Thymus (tissue), 11 donors: Measurements from ENCODE around the gene DTNBP1. TPM values are rescaled to one million over a fixed set of nuclear protein-coding genes. Genes with fewer than 3 reads are reported as not detected.

Experiments used
- DNase-seq, 9 donors: peaks; one replicate each; pipeline ENCODE4 v3.0.0-alpha.2; 2013; ENCODE audit warnings: low spot score in 9 of 9, low read depth in 6 of 9, missing footprints in 1 of 9
- H3K27ac ChIP-seq, 2 donors: one replicate each; pipeline ENCODE4 v1.5.1; 2013; ENCODE audit warnings: control low read depth in 1 of 2, low read depth in 1 of 2, low read length in 1 of 2, mild to moderate bottlenecking in 1 of 2, moderate library complexity in 1 of 2
- H3K27me3 ChIP-seq, 2 donors: one replicate each; pipeline ENCODE4 v1.5.1; 2013; ENCODE audit warnings: low read length in 1 of 2; ENCODE audit not compliant: control insufficient read depth in 2 of 2, insufficient read depth in 1 of 2
- H3K36me3 ChIP-seq, 2 donors: one replicate each; pipeline ENCODE4 v1.5.1; 2013; ENCODE audit warnings: low read length in 1 of 2, mild to moderate bottlenecking in 1 of 2, moderate library complexity in 1 of 2; ENCODE audit not compliant: control insufficient read depth in 2 of 2, insufficient read depth in 2 of 2
- H3K4me1 ChIP-seq, 2 donors: one replicate each; pipeline ENCODE4 v1.5.1; 2013; ENCODE audit warnings: low read length in 2 of 2; ENCODE audit not compliant: control insufficient read depth in 2 of 2, insufficient read depth in 2 of 2
- H3K4me3 ChIP-seq, 2 donors: one replicate each; pipeline ENCODE4 v1.5.1; 2013; ENCODE audit warnings: low read length in 2 of 2, control low read depth in 1 of 2, mild to moderate bottlenecking in 1 of 2
- H3K9me3 ChIP-seq, 2 donors: one replicate each; pipeline ENCODE4 v1.5.1; 2013; ENCODE audit warnings: low read length in 1 of 2, mild to moderate bottlenecking in 1 of 2; ENCODE audit not compliant: control insufficient read depth in 2 of 2, insufficient read depth in 1 of 2
- WGBS: extraction: QIAGEN DNeasy Blood & Tissue Kit; methylation state at CpG from one replicate; pipeline ENCODE4 v1.1.7; 2013; 5-methylcytosine and 5-hydroxymethylcytosine counted together
- polyA plus RNA-seq: library from polyadenylated mRNA; stranded (reverse); fragments of 200-250 nt; gene quantifications from one replicate; pipeline ENCODE4 v1.2.3, GENCODE V29; 2013
- total RNA-seq: library from RNA; stranded (reverse); fragments of 120-200 nt; gene quantifications from one replicate; pipeline ENCODE4 v1.2.4, GENCODE V29; 2013
- donor health status: healthy.

The DTNBP1 gene
- total and polyA plus RNA-seq, 2 donors = 8.0 to 29.7 TPM

- Histone ChIP-seq H3K9me3 (no peaks in the 10 kb centered on the region), H3K4me3 (no peak overlapping the region), H3K4me1 (peaks cover 0 to 11% of the 10 kb centered on the region in 2 donors), H3K27me3 (no peaks in the 10 kb centered on the region), H3K36me3 (peaks cover 91 to 98% of the 10 kb centered on the region in 2 donors), H3K27ac (peak overlapping the region in 1 of 2 donors; percentile 27)
- no peak for DNase-seq
- WGBS = 92% methylated on average over 26 of the region's 26 CpGs
Observed at GRCh38 chr6:15504581-15505350, 158.1 kb downstream of the DTNBP1 start.

GRCh38 chr6:15504040-15504495 lies 158.8 kb downstream of the DTNBP1 start:
- no peak overlapping the region for H3K4me3 ChIP-seq
- 96% methylated on average over 12 of the region's 12 CpGs for WGBS
- no peaks in the 10 kb centered on the region for H3K27me3 ChIP-seq
- H3K36me3 ChIP-seq = peaks cover 92 to 98% of the 10 kb centered on the region in 2 donors
- peaks cover 0 to 11% of the 10 kb centered on the region in 2 donors for H3K4me1 ChIP-seq
- H3K27ac ChIP-seq = no peak overlapping the region
- H3K9me3 ChIP-seq = no peaks in the 10 kb centered on the region
- DNase-seq = no peak

GRCh38 chr6:15503346-15503680 lies 159.5 kb downstream of the DTNBP1 start:
- WGBS = 97% methylated on average over 6 of the region's 6 CpGs
- Histone ChIP-seq H3K27me3 (no peaks in the 10 kb centered on the region), H3K9me3 (no peaks in the 10 kb centered on the region), H3K4me3 (no peak overlapping the region), H3K36me3 (peaks cover 92 to 98% of the 10 kb centered on the region in 2 donors), H3K27ac (no peak overlapping the region), H3K4me1 (peaks cover 0 to 12% of the 10 kb centered on the region in 2 donors)
- DNase-seq = no peak

GRCh38 chr6:15502446-15503345 lies 160.1 kb downstream of the DTNBP1 start:
- Histone ChIP-seq H3K4me3 (no peak overlapping the region), H3K27ac (no peak overlapping the region), H3K36me3 (peaks cover 92 to 98% of the 10 kb centered on the region in 2 donors), H3K4me1 (peaks cover 0 to 13% of the 10 kb centered on the region in 2 donors), H3K27me3 (no peaks in the 10 kb centered on the region), H3K9me3 (no peaks in the 10 kb centered on the region)
- no peak for DNase-seq
- 93% methylated on average over 20 of the region's 20 CpGs for WGBS

- H3K36me3 ChIP-seq = peaks cover 91 to 96% of the 10 kb centered on the region in 2 donors
- no peak for DNase-seq
- H3K4me1 ChIP-seq = peaks cover 0 to 13% of the 10 kb centered on the region in 2 donors
- WGBS = 93% methylated on average over 19 of the region's 19 CpGs
- H3K4me3 ChIP-seq = no peak overlapping the region
- no peaks in the 10 kb centered on the region for H3K9me3 ChIP-seq
- no peak overlapping the region for H3K27ac ChIP-seq
- no peaks in the 10 kb centered on the region for H3K27me3 ChIP-seq
Observed at GRCh38 chr6:15501826-15502445, 160.9 kb downstream of the DTNBP1 start.

- WGBS = 95% methylated on average over 38 of the region's 38 CpGs
- Histone ChIP-seq H3K27me3 (no peaks in the 10 kb centered on the region), H3K4me3 (no peak overlapping the region), H3K27ac (no peak overlapping the region), H3K36me3 (peaks cover 91 to 96% of the 10 kb centered on the region in 2 donors), H3K9me3 (no peaks in the 10 kb centered on the region), H3K4me1 (peaks cover 0 to 13% of the 10 kb centered on the region in 2 donors)
- no peak for DNase-seq
Observed at GRCh38 chr6:15500901-15501825, 161.7 kb downstream of the DTNBP1 start.

- 98% methylated on average over 16 of the region's 16 CpGs for WGBS
- Histone ChIP-seq H3K4me3 (no peak overlapping the region), H3K36me3 (peaks cover 92 to 96% of the 10 kb centered on the region in 2 donors), H3K27me3 (no peaks in the 10 kb centered on the region), H3K4me1 (peaks cover 0 to 9% of the 10 kb centered on the region in 2 donors), H3K9me3 (no peaks in the 10 kb centered on the region), H3K27ac (no peak overlapping the region)
- DNase-seq = no peak
Observed at GRCh38 chr6:15500078-15500740, 162.6 kb downstream of the DTNBP1 start.

- 98% methylated on average over 9 of the region's 9 CpGs for WGBS
- no peak for DNase-seq
- Histone ChIP-seq H3K9me3 (no peaks in the 10 kb centered on the region), H3K4me3 (no peak overlapping the region), H3K27ac (no peak overlapping the region), H3K36me3 (peaks cover 88 to 94% of the 10 kb centered on the region in 2 donors), H3K27me3 (no peaks in the 10 kb centered on the region), H3K4me1 (peaks cover 0 to 9% of the 10 kb centered on the region in 2 donors)
Observed at GRCh38 chr6:15499591-15499990, 163.2 kb downstream of the DTNBP1 start.
